Peyer's patch (tissue), 4 donors: ENCODE results near the gene CFAP61.

Source experiments
- POLR2A ChIP-seq, 2 donors: fragments of 450-650 bp; IDR thresholded peaks; one replicate each; pipeline ENCODE4 v1.5.1; 2017; ENCODE audit warnings: antibody characterized with exemption in 2 of 2, mild to moderate bottlenecking in 2 of 2, moderate library complexity in 2 of 2
- TF ChIP-seq, protein P1 (sequence below), 6 experiments: fragments of 450-650 bp in 4 of 6; fragments of 200-600 bp in 2 of 6; sonication (generic) in 1 of 6; IDR thresholded peaks; one replicate each; pipeline ENCODE4 v1.5.1; 2017 to 2019; ENCODE audit warnings: antibody characterized with exemption in 6 of 6, mild to moderate bottlenecking in 3 of 6, moderate library complexity in 1 of 6

- TF ChIP-seq, protein P1, sequence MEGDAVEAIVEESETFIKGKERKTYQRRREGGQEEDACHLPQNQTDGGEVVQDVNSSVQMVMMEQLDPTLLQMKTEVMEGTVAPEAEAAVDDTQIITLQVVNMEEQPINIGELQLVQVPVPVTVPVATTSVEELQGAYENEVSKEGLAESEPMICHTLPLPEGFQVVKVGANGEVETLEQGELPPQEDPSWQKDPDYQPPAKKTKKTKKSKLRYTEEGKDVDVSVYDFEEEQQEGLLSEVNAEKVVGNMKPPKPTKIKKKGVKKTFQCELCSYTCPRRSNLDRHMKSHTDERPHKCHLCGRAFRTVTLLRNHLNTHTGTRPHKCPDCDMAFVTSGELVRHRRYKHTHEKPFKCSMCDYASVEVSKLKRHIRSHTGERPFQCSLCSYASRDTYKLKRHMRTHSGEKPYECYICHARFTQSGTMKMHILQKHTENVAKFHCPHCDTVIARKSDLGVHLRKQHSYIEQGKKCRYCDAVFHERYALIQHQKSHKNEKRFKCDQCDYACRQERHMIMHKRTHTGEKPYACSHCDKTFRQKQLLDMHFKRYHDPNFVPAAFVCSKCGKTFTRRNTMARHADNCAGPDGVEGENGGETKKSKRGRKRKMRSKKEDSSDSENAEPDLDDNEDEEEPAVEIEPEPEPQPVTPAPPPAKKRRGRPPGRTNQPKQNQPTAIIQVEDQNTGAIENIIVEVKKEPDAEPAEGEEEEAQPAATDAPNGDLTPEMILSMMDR (IDR thresholded peaks at IDR 0.05): no peak
- TF ChIP-seq POLR2A (IDR thresholded peaks at IDR 0.05): no peak
Observed at GRCh38 chr20:20396794-20397193, 344.5 kb downstream of the CFAP61 start.
